PC-9 (cell line): Measurements from ENCODE around the gene ANKRD9. TPM values are rescaled to one million over a fixed set of nuclear protein-coding genes. Genes with fewer than 3 reads are reported as not detected.
A peak's percentile ranks its signal among the peaks of the same experiment; 100 is the strongest.

ENCODE experiments used
- BruUV-seq: library from RNA; stranded (reverse); fragments of 400-500 nt; replicated peaks from 2 replicates; lab custom pipeline; 2021; lab: Mats Ljungman, UMichigan
- CTCF ChIA-PET: fragments of 300-600 bp; sonication (Branson Sonifier 250); formaldehyde crosslinking; loops from one replicate; lab custom pipeline; 2022; ENCODE audit warnings: antibody characterized with exemption; lab: Charles Lee
- POLR2A ChIA-PET: fragments of 300-600 bp; sonication (Branson Sonifier 250); formaldehyde crosslinking; loops from one replicate; lab custom pipeline; 2022; ENCODE audit warnings: antibody characterized with exemption; ENCODE audit not compliant: unreplicated experiment; lab: Charles Lee
- DNase-seq, 2 experiments: peaks; one replicate each; pipeline versions ENCODE4 v3.0.0 to v3.0.0-alpha.2; 2015 to 2022; ENCODE audit warnings: mixed read lengths in 1 of 2
- H2AFZ ChIP-seq: fragments of 200-600 bp; sonication (generic); 2 replicates; pipeline ENCODE4 v1.8.1; 2017; ENCODE audit warnings: antibody characterized with exemption
- H3F3A ChIP-seq: fragments of 200-600 bp; sonication (generic); 2 replicates; pipeline ENCODE4 v1.8.1; 2017; ENCODE audit warnings: antibody characterized with exemption, mild to moderate bottlenecking, low read depth; ENCODE audit not compliant: insufficient read depth
- H3K27ac ChIP-seq: fragments of 200-600 bp; sonication (generic); 2 replicates; pipeline ENCODE4 v1.6.1; 2016; ENCODE audit warnings: mixed run types
- H3K27me3 ChIP-seq: fragments of 200-600 bp; sonication (generic); 2 replicates; pipeline ENCODE4 v1.6.1; 2016; ENCODE audit warnings: low read depth, mixed run types; ENCODE audit not compliant: insufficient read depth
- H3K36me3 ChIP-seq: fragments of 200-600 bp; sonication (generic); 2 replicates; pipeline ENCODE4 v1.6.1; 2016; ENCODE audit warnings: low read depth, mixed run types
- H3K4me1 ChIP-seq: fragments of 200-600 bp; sonication (generic); replicated peaks from 2 replicates; pipeline ENCODE4 v1.6.1; 2016; ENCODE audit warnings: mixed run types; ENCODE audit not compliant: insufficient read depth
- H3K4me2 ChIP-seq: fragments of 200-600 bp; sonication (generic); 2 replicates; pipeline ENCODE4 v1.6.1; 2017; ENCODE audit warnings: mixed run types
- H3K4me3 ChIP-seq: fragments of 200-600 bp; sonication (generic); 2 replicates; pipeline ENCODE4 v1.6.1; 2016; ENCODE audit warnings: mixed run types
- H3K79me2 ChIP-seq: fragments of 200-600 bp; sonication (generic); 2 replicates; pipeline ENCODE4 v1.6.1; 2017; ENCODE audit warnings: low read depth, mixed run types
- H3K9me2 ChIP-seq: fragments of 200-600 bp; sonication (generic); 2 replicates; pipeline ENCODE4 v1.8.1; 2017; ENCODE audit warnings: mild to moderate bottlenecking; ENCODE audit not compliant: insufficient read depth
- H3K9me3 ChIP-seq: fragments of 200-600 bp; sonication (generic); 2 replicates; pipeline ENCODE4 v1.8.1; 2016; ENCODE audit warnings: low read depth; ENCODE audit not compliant: insufficient read depth
- H4K20me1 ChIP-seq: fragments of 200-600 bp; sonication (generic); 2 replicates; pipeline ENCODE4 v1.8.1; 2017; ENCODE audit not compliant: insufficient read depth
- CTCF ChIP-seq: fragments of 200-600 bp; sonication (generic); conservative IDR thresholded peaks from 2 replicates; pipeline ENCODE4 v1.6.1; 2017; ENCODE audit warnings: mixed run types, antibody characterized with exemption, mild to moderate bottlenecking, moderate library complexity
- EZH2 ChIP-seq: fragments of 200-600 bp; sonication (generic); IDR thresholded peaks from 2 replicates; pipeline ENCODE4 v1.8.0; 2017; ENCODE audit warnings: antibody characterized with exemption, low read depth
- intact Hi-C: fragments of 100-400 bp; cut with micrococcal nuclease; formaldehyde crosslinking; loops from one replicate; pipeline ENCODE4 v1.10.0; 2022; ENCODE audit not compliant: unreplicated experiment
- total RNA-seq: library from RNA; stranded (reverse); gene quantifications from 2 replicates; pipeline ENCODE4 v1.2.3, GENCODE V29; 2021

The ANKRD9 gene
- total RNA-seq, 1 experiment from 2014 or later: 44.6 TPM

- DNase-seq: no peak
- H3K4me1 ChIP-seq: no peaks in the 10 kb centered on the region
- no peaks in the 10 kb centered on the region for H4K20me1 ChIP-seq
- no peaks in the 10 kb centered on the region for H3K36me3 ChIP-seq
- ChIA-PET POLR2A (no interaction called here), CTCF (interaction anchor here (0.5 to 0.6 kb wide), 2 partner anchors 100 to 374 kb away, joined by 13 read pairs; no protein-coding TSS in a partner anchor)
- H3K9me2 ChIP-seq: no peaks in the 10 kb centered on the region
- no peak overlapping the region for H2AFZ ChIP-seq
- H3K9me3 ChIP-seq: no peaks in the 10 kb centered on the region
- H3K4me3 ChIP-seq: no peak overlapping the region
- H3F3A ChIP-seq: peaks cover 27% of the 10 kb centered on the region
- BruUV-seq: no TSS peak
- no peaks in the 10 kb centered on the region for H3K27me3 ChIP-seq
- intact Hi-C loops: no loop called here
- TF ChIP-seq EZH2 (no peak), CTCF (no peak)
- H3K27ac ChIP-seq: no peak overlapping the region
- no peak overlapping the region for H3K4me2 ChIP-seq
- no peaks in the 10 kb centered on the region for H3K79me2 ChIP-seq
Measured at GRCh38 chr14:102502571-102502970, 7.0 kb downstream of the ANKRD9 start.

- no peak overlapping the region for H2AFZ ChIP-seq
- no peaks in the 10 kb centered on the region for H3K79me2 ChIP-seq
- no TSS peak for BruUV-seq
Measured at GRCh38 chr14:102501751-102502315, 7.7 kb downstream of the ANKRD9 start.

GRCh38 chr14:102500713-102501112, 8.9 kb downstream of the ANKRD9 start:
- H3K79me2 ChIP-seq: no peaks in the 10 kb centered on the region
- no TSS peak for BruUV-seq
- no peaks in the 10 kb centered on the region for H3K36me3 ChIP-seq
- intact Hi-C loops: no loop called here
- TF ChIP-seq EZH2: no peak
- no peak for TF ChIP-seq CTCF
- H3K27ac ChIP-seq: no peak overlapping the region
- ChIA-PET CTCF (interaction anchor here (0.6 kb wide), 1 partner anchor 1103 kb away, joined by 4 read pairs; no protein-coding TSS in a partner anchor), POLR2A (no interaction called here)
- no peaks in the 10 kb centered on the region for H3K4me1 ChIP-seq
- no peaks in the 10 kb centered on the region for H3K9me2 ChIP-seq
- H3K9me3 ChIP-seq: no peaks in the 10 kb centered on the region
- no peak overlapping the region for H2AFZ ChIP-seq
- no peak overlapping the region for H3K4me3 ChIP-seq
- peaks cover 22% of the 10 kb centered on the region for H3F3A ChIP-seq
- H3K4me2 ChIP-seq: no peak overlapping the region
- no peak for DNase-seq
- H4K20me1 ChIP-seq: no peaks in the 10 kb centered on the region
- no peaks in the 10 kb centered on the region for H3K27me3 ChIP-seq

More at GRCh38 chr14:102501751-102502315, 7.7 kb downstream of the ANKRD9 start:
- no peak for DNase-seq
- H3K4me1 ChIP-seq: no peaks in the 10 kb centered on the region
- H3K36me3 ChIP-seq: no peaks in the 10 kb centered on the region
- ChIA-PET CTCF (interaction anchor here (0.5 kb wide), 1 partner anchor 374 kb away, joined by 13 read pairs; no protein-coding TSS in a partner anchor), POLR2A (no interaction called here)
- no peaks in the 10 kb centered on the region for H3K9me3 ChIP-seq
- no peaks in the 10 kb centered on the region for H3K27me3 ChIP-seq
- no peak overlapping the region for H3K4me3 ChIP-seq
- no peak overlapping the region for H3K4me2 ChIP-seq
- H3K27ac ChIP-seq: no peak overlapping the region
- intact Hi-C loops: no loop called here
- peaks cover 27% of the 10 kb centered on the region for H3F3A ChIP-seq
- H4K20me1 ChIP-seq: no peaks in the 10 kb centered on the region
- H3K9me2 ChIP-seq: no peaks in the 10 kb centered on the region
- no peak for TF ChIP-seq EZH2
- peak; percentile 49; the same call in 1 of the 2 replicates for TF ChIP-seq CTCF
